K562 (cell line): ENCODE data around the gene CNIH4.

ENCODE experiments used
- ATF1 ChIP-seq, 2 experiments: fragments of 450-650 bp in 1 of 2; IDR thresholded peaks; 2 replicates each; pipeline ENCODE4 v1.6.1; 2016; ENCODE audit warnings: missing compliant biosample characterization in 1 of 2, missing genetic modification characterization in 1 of 2
- EZH2 ChIP-seq: IDR thresholded peaks from 2 replicates; pipeline ENCODE4 v1.6.1; 2012; ENCODE audit warnings: low read depth, mild to moderate bottlenecking, inconsistent platforms, low read length, borderline replicate concordance
- GATA2 ChIP-seq: sonication (generic); formaldehyde crosslinking; IDR thresholded peaks from 2 replicates; pipeline ENCODE4 v1.4.0; 2020; ENCODE audit warnings: mild to moderate bottlenecking, missing genetic modification reagents
- HDGF ChIP-seq: fragments of 450-650 bp; IDR thresholded peaks from 2 replicates; pipeline ENCODE4 v1.6.1; 2016
- JUN ChIP-seq, 2 experiments: sonication (generic) in 1 of 2; formaldehyde crosslinking in 1 of 2; IDR thresholded peaks; 2 replicates each; pipeline versions ENCODE4 v1.6.1 to v1.8.0; 2012 to 2022; ENCODE audit warnings: borderline replicate concordance in 2 of 2, mild to moderate bottlenecking in 2 of 2, improper control_type of control experiment in 1 of 2, low read depth in 1 of 2, low read length in 1 of 2, missing genetic modification reagents in 1 of 2
- POLR2A ChIP-seq: fragments of 450-650 bp; conservative IDR thresholded peaks from 2 replicates; pipeline ENCODE4 v1.6.1; 2016
- POLR2AphosphoS5 ChIP-seq: IDR thresholded peaks from 2 replicates; pipeline ENCODE4 v1.6.1; 2011; ENCODE audit warnings: mild to moderate bottlenecking, low read depth, low read length, moderate library complexity; ENCODE audit not compliant: control insufficient read depth, insufficient read depth
- TF ChIP-seq, protein P1 (sequence below): sonication (generic); formaldehyde crosslinking; IDR thresholded peaks from 2 replicates; pipeline ENCODE4 v1.9.0; 2022; ENCODE audit warnings: mild to moderate bottlenecking, missing genetic modification reagents

DNA sequence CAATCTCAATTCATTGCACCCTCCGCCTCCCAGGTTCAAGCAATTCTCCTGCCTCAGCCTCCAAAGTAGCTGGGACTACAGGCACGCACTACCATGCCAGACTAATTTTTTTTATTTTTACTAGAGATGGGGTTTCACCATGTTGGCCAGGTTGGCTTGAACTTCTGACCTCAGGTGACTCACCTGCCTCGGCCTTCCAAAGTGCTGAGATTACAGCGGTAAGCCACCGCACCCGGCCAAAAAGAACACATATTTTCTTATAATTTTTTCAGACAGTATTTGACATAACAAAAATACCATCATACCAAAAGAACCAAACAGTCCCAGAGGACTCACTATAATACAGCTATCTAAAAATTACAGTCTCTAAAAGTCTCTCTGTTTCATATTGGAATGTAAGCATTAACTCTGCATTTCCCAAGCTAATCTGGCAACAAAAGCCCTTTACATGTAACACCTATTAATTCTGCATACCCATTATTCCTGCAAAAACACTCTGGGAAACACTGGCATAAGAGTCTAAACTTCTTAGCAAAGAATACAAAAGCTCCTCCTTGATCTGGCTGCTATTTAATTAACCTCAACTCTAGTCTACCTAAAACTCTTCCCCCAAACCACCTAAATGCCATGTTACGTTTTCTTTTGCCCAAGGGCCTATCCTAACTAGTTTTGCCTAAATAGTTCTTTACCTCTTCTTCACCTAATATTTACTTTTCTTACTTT is 51.1 kb downstream of the CNIH4 start:
- TF ChIP-seq, protein P1, sequence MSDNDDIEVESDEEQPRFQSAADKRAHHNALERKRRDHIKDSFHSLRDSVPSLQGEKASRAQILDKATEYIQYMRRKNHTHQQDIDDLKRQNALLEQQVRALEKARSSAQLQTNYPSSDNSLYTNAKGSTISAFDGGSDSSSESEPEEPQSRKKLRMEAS (CRISPR knock-in tag): no peak
- no peak for TF ChIP-seq JUN (IDR thresholded peaks at IDR 0.05; ENCODE audit: borderline replicate concordance, low read depth, low read length)
- no peak for TF ChIP-seq JUN (CRISPR knock-in tag; IDR thresholded peaks at IDR 0.05; ENCODE audit: borderline replicate concordance)
- TF ChIP-seq HDGF: no peak
- no peak for TF ChIP-seq EZH2
- TF ChIP-seq GATA2 (CRISPR knock-in tag): no peak
- no peak for TF ChIP-seq POLR2AphosphoS5
- no peak for TF ChIP-seq POLR2A
- TF ChIP-seq ATF1 (CRISPR knock-in tag; IDR thresholded peaks at IDR 0.05): no peak
- no peak for TF ChIP-seq ATF1 (tag; IDR thresholded peaks at IDR 0.05)
